Central memory CD8-positive, alpha-beta T cell (primary cell): ENCODE results near the gene CNOT4.
"Not testable (repeated sequence)": the region's sequence is repeated elsewhere in the genome, so short reads cannot be mapped to it uniquely, and the experiment has no call there.

ENCODE experiments used
- ATAC-seq: fragments of 150-1000 bp; cut with Tn5 transposase; replicated peaks from 2 replicates; pipeline ENCODE4 v1.10.0; 2022; ENCODE audit warnings: mild to moderate bottlenecking, moderate FRiP score, moderate number of reproducible peaks; ENCODE audit not compliant: poor library complexity, severe bottlenecking; ENCODE audit errors: extremely low read depth
- DNase-seq, 2 donors: peaks; one replicate each; pipeline ENCODE4 v3.0.0; 2021; ENCODE audit warnings: low spot score in 2 of 2
- H3K27ac Mint-ChIP-seq: one replicate; pipeline ENCODE4 v1.8.0; 2022; ENCODE audit warnings: low read depth, mild to moderate bottlenecking, moderate library complexity, mixed read lengths
- H3K27me3 Mint-ChIP-seq: one replicate; pipeline ENCODE4 v1.8.0; 2022; ENCODE audit warnings: mixed read lengths
- H3K36me3 Mint-ChIP-seq: one replicate; pipeline ENCODE4 v1.8.0; 2022; ENCODE audit warnings: mild to moderate bottlenecking, moderate library complexity, mixed read lengths; ENCODE audit not compliant: insufficient read depth
- H3K4me1 Mint-ChIP-seq: one replicate; pipeline ENCODE4 v1.8.0; 2022; ENCODE audit warnings: mixed read lengths
- H3K4me3 Mint-ChIP-seq: one replicate; pipeline ENCODE4 v1.8.0; 2022; ENCODE audit warnings: mild to moderate bottlenecking, moderate library complexity, mixed read lengths
- H3K9me3 Mint-ChIP-seq: one replicate; pipeline ENCODE4 v1.8.0; 2022; ENCODE audit warnings: mixed read lengths

Gene CNOT4

DNA sequence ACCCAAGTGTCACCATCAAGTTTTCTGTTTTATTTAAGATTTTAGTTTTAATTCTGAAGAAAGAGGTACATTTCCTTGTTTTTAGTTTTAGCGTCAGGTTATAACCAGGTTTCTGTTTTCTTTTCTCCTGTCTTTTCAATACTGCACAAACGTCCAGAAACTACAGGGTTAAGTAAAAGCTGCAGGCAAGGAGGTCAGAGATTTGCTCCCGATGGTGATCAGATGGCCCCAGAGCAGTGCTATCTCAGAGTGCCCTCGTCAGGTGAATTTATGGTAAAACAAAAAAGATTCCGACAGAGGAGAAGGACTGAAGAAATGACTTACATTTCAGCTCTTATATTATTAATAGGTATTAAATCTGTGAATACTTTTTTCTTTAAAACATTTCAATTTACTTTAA lies 148.1 kb downstream of the CNOT4 start:
- ATAC-seq: no peak
- H3K4me3 Mint-ChIP-seq: no peak overlapping the region

DNA sequence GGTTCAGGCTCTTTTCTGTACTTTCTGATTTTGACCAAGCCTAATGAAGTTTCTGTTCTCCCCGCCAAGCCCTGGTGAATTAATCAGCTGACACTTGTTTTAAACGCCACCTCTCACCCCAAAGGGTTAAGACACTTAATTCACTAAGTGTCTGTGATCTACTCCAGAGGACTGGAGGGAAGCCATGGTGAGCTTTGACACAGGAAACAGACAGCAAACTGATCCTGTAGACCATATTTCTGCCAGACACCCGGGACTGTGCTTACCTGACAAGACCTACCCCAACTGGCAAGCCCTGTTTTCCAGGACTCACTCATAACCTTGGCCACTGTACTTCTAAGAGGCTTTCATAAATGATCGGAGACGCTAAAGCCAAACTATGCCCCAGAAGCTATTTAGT lies 150.3 kb downstream of the CNOT4 start:
- H3K27me3 Mint-ChIP-seq: no peaks in the 10 kb centered on the region
- ATAC-seq (no peak), DNase-seq (no peak)
- H3K36me3 Mint-ChIP-seq: peaks cover 10% of the 10 kb centered on the region
- H3K4me3 Mint-ChIP-seq: no peak overlapping the region
- H3K4me1 Mint-ChIP-seq: no peaks in the 10 kb centered on the region
- no peaks in the 10 kb centered on the region for H3K9me3 Mint-ChIP-seq
- H3K27ac Mint-ChIP-seq: no peak overlapping the region

More for the DNA sequence above, 148.1 kb downstream of the CNOT4 start:
- H3K36me3 Mint-ChIP-seq: peaks cover 10% of the 10 kb centered on the region
- no peaks in the 10 kb centered on the region for H3K27me3 Mint-ChIP-seq
- peaks cover 7% of the 10 kb centered on the region for H3K4me1 Mint-ChIP-seq
- no peak overlapping the region for H3K27ac Mint-ChIP-seq
- H3K9me3 Mint-ChIP-seq: no peaks in the 10 kb centered on the region
- no peak for DNase-seq

DNA sequence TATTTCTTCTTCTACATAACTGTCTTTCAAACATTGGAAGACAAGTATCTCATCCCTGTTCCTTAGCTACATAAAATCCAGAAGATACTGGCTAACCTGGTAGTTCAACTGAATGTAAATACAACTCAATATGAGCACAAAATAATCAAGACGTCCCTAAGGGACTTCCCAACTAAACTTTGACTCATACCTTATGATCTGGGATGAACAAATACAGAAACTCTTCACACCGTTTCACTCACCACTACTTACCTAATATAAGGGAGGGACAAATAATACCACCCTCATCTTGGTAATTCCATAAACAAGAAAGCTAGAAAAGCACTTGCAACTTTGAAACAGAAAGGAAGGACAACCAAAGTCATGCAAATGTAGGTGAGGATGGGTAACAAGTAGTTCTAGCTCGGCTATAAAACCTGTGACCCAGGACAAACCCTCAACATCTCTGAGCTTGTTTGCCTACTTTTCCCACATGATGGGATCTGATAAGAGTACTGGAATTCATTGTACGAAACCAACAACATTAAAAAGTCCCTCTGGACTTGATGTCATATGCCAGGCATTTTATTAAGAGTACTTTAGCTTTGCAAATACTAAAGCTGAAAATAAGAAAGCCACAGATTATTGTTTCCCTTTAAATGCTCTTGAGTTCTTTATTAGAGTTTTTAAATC lies 154.4 kb downstream of the CNOT4 start:
- ATAC-seq: no peak

DNA sequence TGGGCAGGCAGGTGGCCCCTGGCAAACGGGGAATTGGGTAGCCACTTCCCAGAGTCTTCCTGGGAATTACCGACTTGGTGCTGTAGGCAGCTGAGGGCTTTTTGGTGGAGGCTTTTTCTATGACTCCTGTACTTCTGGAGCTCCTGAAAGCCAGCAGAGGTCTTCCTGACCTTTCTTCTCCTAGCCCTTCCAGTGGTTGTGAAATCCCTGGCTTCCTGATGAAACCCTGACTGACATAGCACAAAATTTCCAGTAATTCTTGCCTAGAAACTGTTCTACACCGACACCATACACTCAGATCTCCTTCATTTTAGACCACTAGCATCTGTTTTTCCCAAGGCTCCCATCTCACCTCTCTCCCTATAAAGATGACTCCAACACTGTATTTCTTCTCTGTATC lies 156.1 kb downstream of the CNOT4 start:
- ATAC-seq (no peak), DNase-seq (no peak)
- Mint-ChIP-seq H3K36me3 (peaks cover 1% of the 10 kb centered on the region), H3K9me3 (no peaks in the 10 kb centered on the region), H3K4me3 (no peak overlapping the region), H3K27ac (no peak overlapping the region), H3K27me3 (no peaks in the 10 kb centered on the region), H3K4me1 (no peaks in the 10 kb centered on the region)

More for the DNA sequence above, 154.4 kb downstream of the CNOT4 start:
- H3K4me1 Mint-ChIP-seq: no peaks in the 10 kb centered on the region
- DNase-seq: no peak
- no peaks in the 10 kb centered on the region for H3K27me3 Mint-ChIP-seq
- no peak overlapping the region for H3K27ac Mint-ChIP-seq
- no peaks in the 10 kb centered on the region for H3K9me3 Mint-ChIP-seq
- H3K4me3 Mint-ChIP-seq: no peak overlapping the region
- peaks cover 1% of the 10 kb centered on the region for H3K36me3 Mint-ChIP-seq

DNA sequence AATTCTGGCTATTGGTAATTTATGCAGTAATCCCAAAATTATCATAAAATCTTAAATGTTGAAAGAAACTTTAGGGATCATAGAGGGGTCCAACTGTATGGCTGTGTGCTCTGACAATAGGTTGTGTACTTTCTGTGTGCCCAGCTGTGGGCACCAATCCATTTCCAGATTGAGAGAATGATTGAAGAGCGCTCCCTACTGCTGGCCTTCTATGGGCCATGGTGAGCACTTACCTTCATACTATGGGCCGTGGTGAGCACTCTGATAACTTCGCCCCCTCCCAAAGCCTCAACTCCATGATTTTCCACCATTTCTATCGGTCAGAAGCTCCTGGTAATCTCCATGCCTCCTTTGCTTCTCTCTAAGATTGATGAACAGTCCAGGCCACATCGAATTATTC lies 157.6 kb downstream of the CNOT4 start:
- no peak overlapping the region for H3K27ac Mint-ChIP-seq
- DNase-seq (no peak), ATAC-seq (no peak)
- no peaks in the 10 kb centered on the region for H3K36me3 Mint-ChIP-seq
- no peaks in the 10 kb centered on the region for H3K9me3 Mint-ChIP-seq
- no peaks in the 10 kb centered on the region for H3K4me1 Mint-ChIP-seq
- H3K4me3 Mint-ChIP-seq: no peak overlapping the region
- no peaks in the 10 kb centered on the region for H3K27me3 Mint-ChIP-seq

DNA sequence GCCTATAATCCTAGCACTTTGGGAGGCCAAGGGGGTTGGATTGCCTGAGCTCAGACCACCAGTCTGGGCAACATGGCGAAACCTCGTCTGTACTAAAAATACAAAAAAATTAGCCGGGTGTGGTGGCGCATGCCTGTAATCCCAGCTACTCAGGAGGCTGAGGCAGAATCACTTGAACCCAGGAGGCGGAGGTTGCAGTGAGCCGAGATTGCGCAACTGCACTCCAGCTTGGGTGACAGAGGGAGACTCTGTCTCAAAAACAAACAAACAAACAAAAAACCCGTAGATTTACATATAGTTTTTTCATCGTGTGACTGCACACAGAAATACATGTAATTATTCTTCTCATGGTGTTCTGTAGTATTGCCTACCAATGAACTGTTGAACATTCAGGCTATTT lies 158.8 kb downstream of the CNOT4 start:
- not testable (repeated sequence) for H3K4me3 Mint-ChIP-seq, H3K27ac Mint-ChIP-seq, H3K36me3 Mint-ChIP-seq, H3K27me3 Mint-ChIP-seq, H3K4me1 Mint-ChIP-seq, DNase-seq, ATAC-seq, H3K9me3 Mint-ChIP-seq

DNA sequence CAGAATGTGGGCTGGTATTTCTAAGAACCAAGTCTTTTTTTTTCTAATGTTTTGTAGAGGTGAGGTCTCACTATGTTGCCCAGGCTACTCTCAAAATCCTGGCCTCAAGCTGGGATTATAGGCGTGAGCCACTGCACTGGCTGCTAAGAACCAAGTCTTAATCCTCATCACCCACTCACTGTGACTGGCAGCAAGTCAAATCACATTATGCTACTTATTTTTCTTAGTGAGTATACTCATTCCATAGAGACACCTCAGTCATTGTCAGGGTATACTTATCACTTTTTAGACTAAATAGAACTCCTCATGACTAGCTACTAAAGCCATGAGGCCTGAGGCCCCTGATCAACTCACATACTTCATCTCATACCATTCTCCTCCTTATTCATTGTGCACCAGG lies 160.2 kb downstream of the CNOT4 start:
- Mint-ChIP-seq H3K27me3 (no peaks in the 10 kb centered on the region), H3K36me3 (no peaks in the 10 kb centered on the region), H3K27ac (no peak overlapping the region), H3K4me1 (no peaks in the 10 kb centered on the region), H3K9me3 (no peaks in the 10 kb centered on the region), H3K4me3 (no peak overlapping the region)
- DNase-seq (no peak), ATAC-seq (no peak)

DNA sequence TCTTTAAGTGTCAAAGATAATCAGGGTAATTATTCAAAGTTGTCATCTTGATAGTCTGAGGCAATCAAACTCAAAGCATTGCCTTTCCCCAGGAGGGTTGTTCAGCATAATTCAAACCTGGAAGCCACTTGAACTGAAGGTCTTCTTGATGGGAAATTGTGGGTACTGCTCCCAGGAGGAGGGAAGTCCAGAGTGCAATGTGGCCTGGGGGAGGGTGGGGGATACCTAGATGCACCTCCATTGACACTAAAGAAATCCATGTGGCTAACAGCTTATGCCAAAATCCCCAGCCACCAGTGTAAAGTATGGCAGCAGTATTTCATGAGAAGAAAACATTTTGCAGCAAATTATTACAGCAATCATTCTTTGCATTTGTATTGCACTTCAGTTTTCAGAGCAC lies 161.4 kb downstream of the CNOT4 start:
- Mint-ChIP-seq H3K4me1 (no peaks in the 10 kb centered on the region), H3K36me3 (no peaks in the 10 kb centered on the region), H3K9me3 (no peaks in the 10 kb centered on the region), H3K4me3 (no peak overlapping the region), H3K27me3 (no peaks in the 10 kb centered on the region), H3K27ac (no peak overlapping the region)
- DNase-seq (no peak), ATAC-seq (no peak)

DNA sequence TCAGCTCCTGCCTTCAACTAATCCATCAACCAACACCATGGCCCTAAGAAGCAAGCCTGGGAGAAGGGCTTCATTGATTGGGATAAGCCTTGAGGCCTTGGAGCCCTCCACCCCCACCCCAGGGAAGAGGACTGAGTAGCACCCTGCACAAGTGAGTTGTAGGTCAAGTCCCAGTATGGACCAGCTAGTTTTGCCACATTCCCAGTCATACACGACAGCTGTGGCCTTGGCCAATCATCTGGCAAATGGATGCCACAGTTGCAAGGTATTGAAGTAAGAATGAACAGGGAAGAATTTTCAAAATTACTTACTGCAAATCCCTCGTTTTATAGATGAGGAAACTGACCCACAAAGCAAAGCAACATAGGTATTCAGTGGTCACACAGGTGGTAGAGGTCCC lies 166.5 kb downstream of the CNOT4 start:
- DNase-seq: no peak
- Mint-ChIP-seq H3K9me3 (no peaks in the 10 kb centered on the region), H3K36me3 (peaks cover 2% of the 10 kb centered on the region), H3K27ac (no peak overlapping the region), H3K4me3 (no peak overlapping the region), H3K4me1 (no peaks in the 10 kb centered on the region), H3K27me3 (no peaks in the 10 kb centered on the region)
- ATAC-seq: no peak

DNA sequence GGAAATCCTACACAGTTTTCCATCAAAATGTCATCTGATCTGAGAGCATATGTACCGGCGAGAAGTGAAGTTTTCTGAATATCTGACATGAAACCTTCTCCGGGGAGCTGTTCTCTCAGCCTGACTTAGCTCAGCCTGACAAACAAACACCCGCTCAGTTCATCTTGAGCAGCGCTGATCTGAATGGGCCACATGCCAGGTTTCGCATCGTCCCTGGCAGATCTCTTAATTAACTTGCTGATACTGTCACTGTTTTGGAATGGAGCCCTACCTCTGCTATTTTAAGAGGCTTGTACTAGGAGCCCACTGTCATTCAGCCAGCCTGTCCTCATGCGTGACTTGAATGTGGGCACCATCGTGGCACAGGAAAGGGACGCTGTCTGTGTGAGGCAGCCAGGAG lies 167.0 kb downstream of the CNOT4 start:
- no peaks in the 10 kb centered on the region for H3K27me3 Mint-ChIP-seq
- ATAC-seq (no peak), DNase-seq (no peak)
- no peak overlapping the region for H3K4me3 Mint-ChIP-seq
- no peaks in the 10 kb centered on the region for H3K9me3 Mint-ChIP-seq
- no peaks in the 10 kb centered on the region for H3K4me1 Mint-ChIP-seq
- H3K36me3 Mint-ChIP-seq: peaks cover 2% of the 10 kb centered on the region
- no peak overlapping the region for H3K27ac Mint-ChIP-seq

DNA sequence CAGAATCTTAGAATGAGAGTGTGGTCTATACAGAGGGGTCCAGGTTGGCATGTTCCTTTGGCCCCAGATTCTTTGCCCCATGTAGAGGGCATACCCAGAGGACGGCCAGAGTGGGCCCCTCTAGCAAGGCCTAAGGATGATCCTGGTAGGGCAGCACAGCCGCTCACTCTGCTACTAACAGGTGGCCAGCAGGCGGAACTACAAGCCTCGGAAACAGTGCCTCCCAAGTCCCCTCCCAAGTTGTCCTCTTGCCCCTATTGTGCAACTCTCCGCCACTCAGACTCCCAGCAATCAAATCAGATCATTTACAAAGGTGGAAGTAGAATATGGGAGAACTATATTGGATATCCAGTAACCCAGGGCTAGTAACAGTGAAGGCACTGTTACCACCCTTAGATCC lies 168.9 kb downstream of the CNOT4 start:
- no peaks in the 10 kb centered on the region for H3K27me3 Mint-ChIP-seq
- ATAC-seq (no peak), DNase-seq (no peak)
- no peaks in the 10 kb centered on the region for H3K9me3 Mint-ChIP-seq
- H3K27ac Mint-ChIP-seq: no peak overlapping the region
- H3K36me3 Mint-ChIP-seq: peaks cover 2% of the 10 kb centered on the region
- H3K4me3 Mint-ChIP-seq: no peak overlapping the region
- H3K4me1 Mint-ChIP-seq: no peaks in the 10 kb centered on the region

DNA sequence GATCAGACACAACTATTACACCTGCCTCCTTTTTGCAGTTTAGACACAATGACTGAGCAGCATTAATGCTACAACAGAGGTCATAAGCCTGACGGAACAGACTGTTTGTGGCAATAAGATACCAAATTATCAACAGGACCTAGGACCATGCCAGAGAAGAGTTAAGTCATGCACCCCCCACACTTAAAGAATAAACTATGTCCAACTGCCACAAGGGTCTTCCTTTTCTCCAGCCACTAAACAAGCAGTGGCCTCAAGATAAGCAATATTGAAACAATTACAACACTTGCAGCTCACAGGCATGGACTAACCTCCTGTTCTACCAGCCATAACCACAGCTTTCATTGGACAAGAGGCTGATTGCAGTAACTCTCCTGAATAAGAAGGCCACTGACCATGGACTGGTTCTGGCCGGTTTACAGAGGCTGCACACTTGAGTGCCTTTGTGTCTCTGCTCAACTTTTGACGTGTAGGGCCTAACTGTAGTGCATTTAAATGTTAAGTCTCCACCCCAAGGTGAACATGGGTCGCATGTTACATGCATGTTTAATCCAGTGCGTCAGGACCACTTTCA lies 171.8 kb downstream of the CNOT4 start:
- no peaks in the 10 kb centered on the region for H3K27me3 Mint-ChIP-seq
- H3K36me3 Mint-ChIP-seq: peaks cover under 1% of the 10 kb centered on the region
- no peak overlapping the region for H3K27ac Mint-ChIP-seq
- DNase-seq: no peak
- H3K4me1 Mint-ChIP-seq: no peaks in the 10 kb centered on the region
- no peak overlapping the region for H3K4me3 Mint-ChIP-seq
- no peak for ATAC-seq
- no peaks in the 10 kb centered on the region for H3K9me3 Mint-ChIP-seq

DNA sequence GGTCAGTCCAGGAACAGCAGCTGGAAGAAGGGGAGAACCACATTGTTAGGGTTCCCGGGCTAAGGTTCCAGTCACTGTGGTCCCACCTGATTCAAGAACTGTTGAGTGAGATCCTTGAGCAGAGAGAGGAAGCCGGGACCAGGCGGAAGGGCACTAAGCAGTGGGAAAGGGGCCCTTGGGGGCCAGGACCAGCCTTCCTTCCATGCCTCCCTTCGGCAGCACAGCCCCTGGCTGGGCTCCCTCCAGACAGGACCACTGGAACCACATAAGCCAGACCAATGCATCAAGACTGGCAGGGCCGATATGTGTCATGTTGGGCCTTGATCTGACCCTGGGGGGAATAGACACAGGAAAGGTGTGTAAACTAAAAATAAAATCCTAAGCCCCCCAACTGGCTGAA lies 172.4 kb downstream of the CNOT4 start:
- Mint-ChIP-seq H3K4me1 (no peaks in the 10 kb centered on the region), H3K36me3 (peaks cover 3% of the 10 kb centered on the region), H3K27ac (no peak overlapping the region), H3K4me3 (no peak overlapping the region), H3K27me3 (no peaks in the 10 kb centered on the region), H3K9me3 (no peaks in the 10 kb centered on the region)
- no peak for DNase-seq
- ATAC-seq: no peak
